H9 (cell line): ENCODE measurements around the gene STIM2. TPM values are rescaled to one million over a fixed set of nuclear protein-coding genes. Genes with fewer than 3 reads are reported as not detected.

ENCODE experiments used
- DNase-seq: peaks from one replicate; pipeline ENCODE4 v3.0.0-alpha.2; 2017
- H2AFZ ChIP-seq: one replicate; pipeline ENCODE4 v1.6.1; 2013; ENCODE audit warnings: mild to moderate bottlenecking, low read length, control low read depth, moderate library complexity
- H2AK5ac ChIP-seq: 2 replicates; pipeline ENCODE4 v1.6.1; 2013; ENCODE audit warnings: low read length, control low read depth, mixed read lengths; ENCODE audit not compliant: insufficient read length
- H2BK120ac ChIP-seq: one replicate; pipeline ENCODE4 v1.6.1; 2013; ENCODE audit warnings: low read depth, mild to moderate bottlenecking, low read length, control low read depth, inconsistent platforms; ENCODE audit not compliant: poor library complexity, severe bottlenecking
- H2BK12ac ChIP-seq: 2 replicates; pipeline ENCODE4 v1.6.1; 2013; ENCODE audit warnings: low read length, control low read depth, mixed read lengths, low read depth; ENCODE audit not compliant: insufficient read length
- H2BK15ac ChIP-seq: 2 replicates; pipeline ENCODE4 v1.6.1; 2013; ENCODE audit warnings: low read depth, low read length, control low read depth
- H2BK20ac ChIP-seq: one replicate; pipeline ENCODE4 v1.6.1; 2013; ENCODE audit warnings: low read depth, mild to moderate bottlenecking, low read length, control low read depth, inconsistent platforms; ENCODE audit not compliant: poor library complexity, severe bottlenecking
- H2BK5ac ChIP-seq: 2 replicates; pipeline ENCODE4 v1.6.1; 2013; ENCODE audit warnings: low read length, control low read depth, mixed read lengths; ENCODE audit not compliant: insufficient read length
- H3K14ac ChIP-seq: 2 replicates; pipeline ENCODE4 v1.6.1; 2013; ENCODE audit warnings: low read length, control low read depth; ENCODE audit not compliant: insufficient read depth
- H3K18ac ChIP-seq: 2 replicates; pipeline ENCODE4 v1.6.1; 2013; ENCODE audit warnings: low read depth, mild to moderate bottlenecking, mixed read lengths, low read length, control low read depth; ENCODE audit not compliant: insufficient read length
- H3K23ac ChIP-seq: 2 replicates; pipeline ENCODE4 v1.6.1; 2013; ENCODE audit warnings: low read length, control low read depth, mixed read lengths, low read depth; ENCODE audit not compliant: insufficient read length
- H3K23me2 ChIP-seq: 2 replicates; pipeline ENCODE4 v1.6.1; 2013; ENCODE audit warnings: low read depth, mild to moderate bottlenecking, mixed read lengths, low read length, control low read depth; ENCODE audit not compliant: insufficient read length, poor library complexity, severe bottlenecking
- H3K27ac ChIP-seq: 2 replicates; pipeline ENCODE4 v1.5.1; 2013; ENCODE audit warnings: low read length, control low read depth, mixed read lengths, low read depth; ENCODE audit not compliant: insufficient read length
- H3K27me3 ChIP-seq: 2 replicates; pipeline ENCODE4 v1.6.1; 2013; ENCODE audit warnings: low read length, control low read depth, inconsistent platforms; ENCODE audit not compliant: insufficient read depth
- H3K4ac ChIP-seq: 2 replicates; pipeline ENCODE4 v1.6.1; 2013; ENCODE audit warnings: low read depth, mild to moderate bottlenecking, control low read depth, inconsistent platforms, low read length, moderate library complexity
- H3K4me1 ChIP-seq: 2 replicates; pipeline ENCODE4 v1.6.1; 2013; ENCODE audit warnings: low read length, control low read depth, inconsistent platforms; ENCODE audit not compliant: insufficient read depth
- H3K4me2 ChIP-seq: 2 replicates; pipeline ENCODE4 v1.6.1; 2013; ENCODE audit warnings: low read length, control low read depth, mixed read lengths; ENCODE audit not compliant: insufficient read length, insufficient read depth
- H3K56ac ChIP-seq: 2 replicates; pipeline ENCODE4 v1.6.1; 2013; ENCODE audit warnings: low read depth, mild to moderate bottlenecking, mixed read lengths, low read length, control low read depth; ENCODE audit not compliant: insufficient read length
- H3K79me1 ChIP-seq: 2 replicates; pipeline ENCODE4 v1.6.1; 2013; ENCODE audit warnings: low read depth, mild to moderate bottlenecking, moderate library complexity, low read length, control low read depth, inconsistent platforms; ENCODE audit not compliant: insufficient read depth, poor library complexity, severe bottlenecking
- H3K79me2 ChIP-seq: 2 replicates; pipeline ENCODE4 v1.6.1; 2013; ENCODE audit warnings: low read length, control low read depth, inconsistent platforms; ENCODE audit not compliant: insufficient read depth
- H3K9ac ChIP-seq: 2 replicates; pipeline ENCODE4 v1.6.1; 2013; ENCODE audit warnings: low read length, control low read depth, mixed read lengths; ENCODE audit not compliant: insufficient read length; ENCODE audit errors: extremely low read depth
- H3K9me3 ChIP-seq: one replicate; pipeline ENCODE4 v1.6.1; 2013; ENCODE audit warnings: low read depth, low read length, inconsistent platforms; ENCODE audit not compliant: control insufficient read depth
- H3T11ph ChIP-seq: one replicate; pipeline ENCODE4 v1.6.1; 2013; ENCODE audit warnings: mild to moderate bottlenecking, low read length, control low read depth, inconsistent platforms
- H4K20me1 ChIP-seq: one replicate; pipeline ENCODE4 v1.6.1; 2013; ENCODE audit not compliant: control insufficient read depth, insufficient read length, insufficient read depth
- H4K5ac ChIP-seq: 2 replicates; pipeline ENCODE4 v1.6.1; 2013; ENCODE audit warnings: low read depth, mild to moderate bottlenecking, mixed read lengths, low read length, control low read depth; ENCODE audit not compliant: insufficient read length
- H4K8ac ChIP-seq: replicated peaks from 2 replicates; pipeline ENCODE4 v1.6.1; 2013; ENCODE audit warnings: low read length, control low read depth, mixed read lengths, low read depth; ENCODE audit not compliant: insufficient read length
- H4K91ac ChIP-seq: 2 replicates; pipeline ENCODE4 v1.6.1; 2013; ENCODE audit warnings: low read depth, mild to moderate bottlenecking, moderate library complexity, mixed read lengths, low read length, control low read depth; ENCODE audit not compliant: insufficient read length
- H3K27ac Mint-ChIP-seq, 3 experiments: 2 replicates in 2 of 3; 3 replicates in 1 of 3; pipeline ENCODE4 v1.8.0; 2020 to 2021; ENCODE audit warnings: mixed read lengths in 3 of 3, mild to moderate bottlenecking in 1 of 3, moderate library complexity in 1 of 3
- H3K27me3 Mint-ChIP-seq: 2 replicates; pipeline ENCODE4 v1.8.0; 2021; ENCODE audit warnings: low read depth, mild to moderate bottlenecking, moderate library complexity, mixed read lengths
- H3K36me3 Mint-ChIP-seq, 3 experiments: 2 replicates in 2 of 3; 3 replicates in 1 of 3; pipeline ENCODE4 v1.8.0; 2020 to 2021; ENCODE audit warnings: low read depth in 3 of 3, mixed read lengths in 3 of 3; ENCODE audit not compliant: insufficient read depth in 1 of 3
- H3K4me1 Mint-ChIP-seq, 2 experiments: 2 replicates each; pipeline ENCODE4 v1.8.0; 2020; ENCODE audit warnings: mixed read lengths in 2 of 2
- H3K4me3 Mint-ChIP-seq, 2 experiments: 2 replicates in 1 of 2; 3 replicates in 1 of 2; pipeline ENCODE4 v1.8.0; 2020 to 2021; ENCODE audit warnings: mild to moderate bottlenecking in 2 of 2, mixed read lengths in 2 of 2, moderate library complexity in 1 of 2
- H3K9me3 Mint-ChIP-seq, 2 experiments: 2 replicates in 1 of 2; 3 replicates in 1 of 2; pipeline ENCODE4 v1.8.0; 2020; ENCODE audit warnings: mild to moderate bottlenecking in 2 of 2, mixed read lengths in 2 of 2, moderate library complexity in 1 of 2
- total RNA-seq: library from RNA; stranded (reverse); gene quantifications from 2 replicates; pipeline ENCODE4 v1.2.1, GENCODE V29; 2021
- TF ChIP-seq, protein P1 (sequence below): fragments of 200-600 bp; sonication (generic); conservative IDR thresholded peaks from 3 replicates; pipeline ENCODE4 v1.8.0; 2021; ENCODE audit warnings: antibody characterized with exemption, mild to moderate bottlenecking

Gene STIM2
- total RNA-seq, 1 experiment from 2014 or later, result 26.2 TPM

DNA sequence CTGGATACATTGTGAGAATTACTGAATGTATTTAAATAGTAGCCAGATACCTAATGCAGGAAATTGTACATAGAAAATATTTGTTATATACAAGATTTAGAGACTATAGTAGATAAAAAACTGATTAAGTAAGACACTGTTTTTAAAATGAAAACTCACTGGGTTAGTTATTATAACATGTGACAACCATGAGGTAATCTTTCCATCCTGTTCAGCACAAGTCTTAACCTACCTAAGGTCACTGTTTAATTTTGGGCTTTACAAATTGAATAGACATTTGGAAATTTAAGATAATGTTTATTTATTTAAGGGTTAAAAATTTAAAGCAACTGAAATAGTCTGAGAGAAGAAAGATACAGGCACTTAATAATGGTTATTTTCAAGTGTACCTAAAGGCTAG is 102.1 kb downstream of the STIM2 start:
- H2BK5ac ChIP-seq, result no peak overlapping the region
- H2BK15ac ChIP-seq, result no peak overlapping the region
- H4K91ac ChIP-seq, result no peak overlapping the region
- H4K20me1 ChIP-seq, result no peaks in the 10 kb centered on the region
- H3K27me3 ChIP-seq, result no peaks in the 10 kb centered on the region
- H3K4me1 Mint-ChIP-seq, result peaks cover 23 to 28% of the 10 kb centered on the region in 2 experiments
- H3K9me3 Mint-ChIP-seq, result no peaks in the 10 kb centered on the region
- H3K27ac ChIP-seq, result no peak overlapping the region
- no peak overlapping the region for H3K23ac ChIP-seq
- no peak overlapping the region for H3T11ph ChIP-seq
- no peak overlapping the region for H4K8ac ChIP-seq
- no peak overlapping the region for H3K9ac ChIP-seq
- H2BK20ac ChIP-seq, result no peak overlapping the region
- H2BK12ac ChIP-seq, result no peak overlapping the region
- no peaks in the 10 kb centered on the region for H3K79me1 ChIP-seq
- 0 out of 2 replicates have a peak, but pooled peaks cover 2% of the 10 kb centered on the region for H3K4me1 ChIP-seq
- no peak overlapping the region for H3K14ac ChIP-seq
- TF ChIP-seq, protein P1, sequence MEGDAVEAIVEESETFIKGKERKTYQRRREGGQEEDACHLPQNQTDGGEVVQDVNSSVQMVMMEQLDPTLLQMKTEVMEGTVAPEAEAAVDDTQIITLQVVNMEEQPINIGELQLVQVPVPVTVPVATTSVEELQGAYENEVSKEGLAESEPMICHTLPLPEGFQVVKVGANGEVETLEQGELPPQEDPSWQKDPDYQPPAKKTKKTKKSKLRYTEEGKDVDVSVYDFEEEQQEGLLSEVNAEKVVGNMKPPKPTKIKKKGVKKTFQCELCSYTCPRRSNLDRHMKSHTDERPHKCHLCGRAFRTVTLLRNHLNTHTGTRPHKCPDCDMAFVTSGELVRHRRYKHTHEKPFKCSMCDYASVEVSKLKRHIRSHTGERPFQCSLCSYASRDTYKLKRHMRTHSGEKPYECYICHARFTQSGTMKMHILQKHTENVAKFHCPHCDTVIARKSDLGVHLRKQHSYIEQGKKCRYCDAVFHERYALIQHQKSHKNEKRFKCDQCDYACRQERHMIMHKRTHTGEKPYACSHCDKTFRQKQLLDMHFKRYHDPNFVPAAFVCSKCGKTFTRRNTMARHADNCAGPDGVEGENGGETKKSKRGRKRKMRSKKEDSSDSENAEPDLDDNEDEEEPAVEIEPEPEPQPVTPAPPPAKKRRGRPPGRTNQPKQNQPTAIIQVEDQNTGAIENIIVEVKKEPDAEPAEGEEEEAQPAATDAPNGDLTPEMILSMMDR, result no peak
- H4K5ac ChIP-seq, result no peak overlapping the region
- H3K4me2 ChIP-seq, result no peak overlapping the region
- no peaks in the 10 kb centered on the region for H3K79me2 ChIP-seq
- no peak overlapping the region for H2AK5ac ChIP-seq
- no peaks in the 10 kb centered on the region for H3K27me3 Mint-ChIP-seq
- H3K4me3 Mint-ChIP-seq, result no peak overlapping the region
- H3K27ac Mint-ChIP-seq, result no peak overlapping the region
- no peaks in the 10 kb centered on the region for H3K9me3 ChIP-seq
- no peak for DNase-seq
- no peaks in the 10 kb centered on the region for H3K23me2 ChIP-seq
- no peak overlapping the region for H3K18ac ChIP-seq
- H3K4ac ChIP-seq, result no peak overlapping the region
- H2BK120ac ChIP-seq, result no peak overlapping the region
- no peaks in the 10 kb centered on the region for H3K36me3 Mint-ChIP-seq
- no peak overlapping the region for H2AFZ ChIP-seq
- H3K56ac ChIP-seq, result no peak overlapping the region
